ENCODE data around the gene PHF20.

Gene PHF20

GRCh38 chr20:35732644-35732982 is 39.2 kb upstream of the PHF20 start:
- Histone ChIP-seq H3K27ac (ENCODE audit: low read depth, low read length) (no peak overlapping the region), H3K27me3 (ENCODE audit: control insufficient read depth, insufficient read depth, low read length) (no peaks in the 10 kb centered on the region), H3K36me3 (ENCODE audit: control insufficient read depth, insufficient read depth, low read length) (peaks cover 50% of the 10 kb centered on the region), H3K9ac (ENCODE audit: low read length) (no peak overlapping the region), H3K4me3 (ENCODE audit: low read length) (no peak overlapping the region), H3K4me1 (ENCODE audit: control insufficient read depth, insufficient read depth, low read length) (peaks cover 8% of the 10 kb centered on the region)

DNA sequence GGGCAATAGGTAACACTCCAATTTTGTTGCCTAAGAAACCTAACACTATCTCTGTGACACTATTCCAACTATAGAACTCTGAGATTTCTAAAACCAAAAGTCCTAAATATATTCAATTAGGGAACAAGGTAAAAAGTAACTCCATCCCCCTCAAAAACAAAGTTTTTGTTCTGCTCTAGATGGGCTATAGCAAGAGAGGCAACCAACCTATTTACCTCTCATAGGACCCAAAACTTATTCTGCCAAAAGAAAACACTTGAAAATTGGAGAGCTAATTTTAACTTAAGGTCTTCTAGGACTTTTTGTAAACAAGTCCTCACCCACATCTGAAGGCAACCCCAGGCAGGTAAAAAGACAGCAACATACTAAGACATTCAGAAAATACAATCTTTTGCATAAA is 37.4 kb upstream of the PHF20 start:
- Histone ChIP-seq H3K4me1 (ENCODE audit: control insufficient read depth, insufficient read depth, low read length) (peaks cover 18% of the 10 kb centered on the region), H3K27me3 (ENCODE audit: control insufficient read depth, insufficient read depth, low read length) (no peaks in the 10 kb centered on the region), H3K27ac (ENCODE audit: low read depth, low read length) (no peak overlapping the region), H3K36me3 (ENCODE audit: control insufficient read depth, insufficient read depth, low read length) (peaks cover 53% of the 10 kb centered on the region), H3K9ac (ENCODE audit: low read length) (no peak overlapping the region), H3K4me3 (ENCODE audit: low read length) (no peak overlapping the region)

GRCh38 chr20:35734777-35735649 is 36.8 kb upstream of the PHF20 start:
- H3K27me3 ChIP-seq (ENCODE audit: control insufficient read depth, insufficient read depth, low read length), result no peaks in the 10 kb centered on the region
- H3K9ac ChIP-seq (ENCODE audit: low read length), result no peak overlapping the region
- H3K27ac ChIP-seq (ENCODE audit: low read depth, low read length), result no peak overlapping the region
- peaks cover 48% of the 10 kb centered on the region for H3K36me3 ChIP-seq (ENCODE audit: control insufficient read depth, insufficient read depth, low read length)
- H3K4me3 ChIP-seq (ENCODE audit: low read length), result no peak overlapping the region
- peaks cover 17% of the 10 kb centered on the region for H3K4me1 ChIP-seq (ENCODE audit: control insufficient read depth, insufficient read depth, low read length)

DNA sequence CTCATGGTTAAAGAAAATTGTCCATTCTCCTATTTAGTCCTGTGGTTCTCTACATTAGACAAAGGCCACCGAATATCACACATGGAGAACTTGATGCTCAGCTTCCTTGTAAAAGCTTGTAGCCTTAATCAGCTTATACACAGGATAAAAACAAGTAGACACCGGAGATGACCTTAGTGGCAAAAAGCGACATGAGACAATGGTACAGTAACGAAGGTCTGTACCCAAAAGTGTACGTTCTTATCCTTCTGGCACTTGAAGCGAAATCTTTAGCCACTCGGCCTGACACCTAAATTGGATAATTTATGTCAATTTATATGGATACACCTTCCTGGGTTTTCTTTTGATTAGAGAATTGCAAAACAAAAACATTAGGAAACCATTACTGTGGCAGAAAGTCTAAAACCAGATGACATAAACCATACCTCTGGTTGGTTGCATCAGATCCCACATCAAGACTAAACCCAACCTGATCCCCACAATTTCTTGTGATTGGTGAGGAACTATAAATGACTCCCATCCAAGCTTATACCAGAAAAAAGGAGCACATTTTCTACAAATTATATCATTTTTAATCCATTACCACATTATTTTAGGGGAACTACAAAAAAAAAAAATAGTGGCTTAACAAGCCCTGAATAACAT is 35.9 kb upstream of the PHF20 start:
- Histone ChIP-seq H3K27me3 (ENCODE audit: control insufficient read depth, insufficient read depth, low read length) (no peaks in the 10 kb centered on the region), H3K9ac (ENCODE audit: low read length) (no peak overlapping the region), H3K36me3 (ENCODE audit: control insufficient read depth, insufficient read depth, low read length) (peaks cover 46% of the 10 kb centered on the region)

GRCh38 chr20:35737865-35738333 is 33.9 kb upstream of the PHF20 start:
- H3K27ac ChIP-seq (ENCODE audit: low read depth, low read length), result no peak overlapping the region
- H3K27me3 ChIP-seq (ENCODE audit: control insufficient read depth, insufficient read depth, low read length), result no peaks in the 10 kb centered on the region
- H3K4me1 ChIP-seq (ENCODE audit: control insufficient read depth, insufficient read depth, low read length), result peaks cover 21% of the 10 kb centered on the region
- H3K36me3 ChIP-seq (ENCODE audit: control insufficient read depth, insufficient read depth, low read length), result peaks cover 37% of the 10 kb centered on the region
- no peak overlapping the region for H3K9ac ChIP-seq (ENCODE audit: low read length)
- H3K4me3 ChIP-seq (ENCODE audit: low read length), result no peak overlapping the region

More for the DNA sequence above, 35.9 kb upstream of the PHF20 start:
- Histone ChIP-seq H3K27ac (ENCODE audit: low read depth, low read length) (no peak overlapping the region), H3K4me3 (ENCODE audit: low read length) (no peak overlapping the region), H3K4me1 (ENCODE audit: control insufficient read depth, insufficient read depth, low read length) (peaks cover 21% of the 10 kb centered on the region)

GRCh38 chr20:35738410-35739179 is 33.2 kb upstream of the PHF20 start:
- H3K4me1 ChIP-seq (ENCODE audit: control insufficient read depth, insufficient read depth, low read length), result peaks cover 25% of the 10 kb centered on the region
- H3K36me3 ChIP-seq (ENCODE audit: control insufficient read depth, insufficient read depth, low read length), result peaks cover 31% of the 10 kb centered on the region

GRCh38 chr20:35739294-35740163 is 32.3 kb upstream of the PHF20 start:
- Histone ChIP-seq H3K27me3 (ENCODE audit: control insufficient read depth, insufficient read depth, low read length) (no peaks in the 10 kb centered on the region), H3K9ac (ENCODE audit: low read length) (no peak overlapping the region), H3K27ac (ENCODE audit: low read depth, low read length) (no peak overlapping the region), H3K4me1 (ENCODE audit: control insufficient read depth, insufficient read depth, low read length) (peaks cover 25% of the 10 kb centered on the region), H3K36me3 (ENCODE audit: control insufficient read depth, insufficient read depth, low read length) (peaks cover 24% of the 10 kb centered on the region), H3K4me3 (ENCODE audit: low read length) (peak overlapping the region; percentile 49)

More at GRCh38 chr20:35738410-35739179, 33.2 kb upstream of the PHF20 start:
- H3K27ac ChIP-seq (ENCODE audit: low read depth, low read length), result no peak overlapping the region
- H3K9ac ChIP-seq (ENCODE audit: low read length), result no peak overlapping the region
- no peak overlapping the region for H3K4me3 ChIP-seq (ENCODE audit: low read length)
- H3K27me3 ChIP-seq (ENCODE audit: control insufficient read depth, insufficient read depth, low read length), result no peaks in the 10 kb centered on the region

DNA sequence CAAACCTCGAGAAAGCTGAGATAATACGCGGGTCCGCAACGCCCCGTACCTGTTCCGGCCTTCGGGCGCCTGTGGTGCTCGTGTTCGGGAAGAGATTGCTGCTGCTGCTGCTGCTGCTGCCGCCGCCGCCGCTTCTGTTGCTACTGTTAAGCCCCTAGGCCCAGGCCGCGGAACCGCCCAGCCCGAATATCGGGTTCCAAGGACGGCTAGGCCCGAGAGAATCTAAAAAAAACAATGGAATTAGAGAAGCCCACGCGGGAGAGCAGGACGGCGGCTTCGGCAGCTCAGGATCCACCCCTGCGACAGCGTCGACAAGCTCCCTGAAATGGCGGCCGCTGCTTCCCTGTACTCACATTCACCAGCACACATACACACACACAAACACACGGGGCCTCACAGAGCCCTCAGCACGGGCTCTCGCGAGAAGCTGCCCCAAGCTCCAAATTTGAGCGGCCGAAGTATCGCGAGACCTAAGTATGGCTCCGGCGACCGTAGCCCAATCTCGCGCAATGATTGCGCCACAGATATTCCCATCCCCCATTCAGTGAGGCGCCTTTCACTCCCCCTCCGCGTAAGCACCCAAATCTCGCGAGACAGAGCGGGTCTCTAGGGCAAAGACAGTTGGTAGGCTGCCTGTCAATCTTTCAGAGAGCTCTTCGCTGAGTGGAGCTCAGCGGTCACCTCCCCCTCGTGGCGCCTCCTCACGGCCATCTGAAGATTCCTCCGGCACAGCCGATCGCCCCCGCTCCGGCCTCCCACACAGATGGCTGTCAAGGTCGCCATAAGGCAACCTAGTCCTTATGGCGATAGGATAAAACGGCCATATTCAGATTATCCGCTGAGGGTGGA is 29.7 kb upstream of the PHF20 start, which contains the start of gene RBM39:
TSS of gene RBM39 (minus strand) at position 369 of the 849 bp plus-strand sequence. CDS start 1,386 bp downstream, outside the sequence.
- Histone ChIP-seq H3K4me1 (ENCODE audit: control insufficient read depth, insufficient read depth, low read length) (peaks cover 22% of the 10 kb centered on the region), H3K27ac (ENCODE audit: low read depth, low read length) (peak within 1 kb of the TSS; percentile 100), H3K9ac (ENCODE audit: low read length) (peak within 1 kb of the TSS; percentile 99), H3K27me3 (ENCODE audit: control insufficient read depth, insufficient read depth, low read length) (no peaks in the 10 kb centered on the region), H3K36me3 (ENCODE audit: control insufficient read depth, insufficient read depth, low read length) (peaks cover 14% of the 10 kb centered on the region), H3K4me3 (ENCODE audit: low read length) (peak within 1 kb of the TSS; percentile 95)

GRCh38 chr20:35742741-35743523 is 28.9 kb upstream of the PHF20 start:
- H3K4me1 ChIP-seq (ENCODE audit: control insufficient read depth, insufficient read depth, low read length), result peaks cover 22% of the 10 kb centered on the region
- no peaks in the 10 kb centered on the region for H3K27me3 ChIP-seq (ENCODE audit: control insufficient read depth, insufficient read depth, low read length)
- peak overlapping the region; percentile 94 for H3K9ac ChIP-seq (ENCODE audit: low read length)
- peak overlapping the region; percentile 96 for H3K27ac ChIP-seq (ENCODE audit: low read depth, low read length)
- peak overlapping the region; percentile 87 for H3K4me3 ChIP-seq (ENCODE audit: low read length)
- H3K36me3 ChIP-seq (ENCODE audit: control insufficient read depth, insufficient read depth, low read length), result peaks cover 13% of the 10 kb centered on the region

DNA sequence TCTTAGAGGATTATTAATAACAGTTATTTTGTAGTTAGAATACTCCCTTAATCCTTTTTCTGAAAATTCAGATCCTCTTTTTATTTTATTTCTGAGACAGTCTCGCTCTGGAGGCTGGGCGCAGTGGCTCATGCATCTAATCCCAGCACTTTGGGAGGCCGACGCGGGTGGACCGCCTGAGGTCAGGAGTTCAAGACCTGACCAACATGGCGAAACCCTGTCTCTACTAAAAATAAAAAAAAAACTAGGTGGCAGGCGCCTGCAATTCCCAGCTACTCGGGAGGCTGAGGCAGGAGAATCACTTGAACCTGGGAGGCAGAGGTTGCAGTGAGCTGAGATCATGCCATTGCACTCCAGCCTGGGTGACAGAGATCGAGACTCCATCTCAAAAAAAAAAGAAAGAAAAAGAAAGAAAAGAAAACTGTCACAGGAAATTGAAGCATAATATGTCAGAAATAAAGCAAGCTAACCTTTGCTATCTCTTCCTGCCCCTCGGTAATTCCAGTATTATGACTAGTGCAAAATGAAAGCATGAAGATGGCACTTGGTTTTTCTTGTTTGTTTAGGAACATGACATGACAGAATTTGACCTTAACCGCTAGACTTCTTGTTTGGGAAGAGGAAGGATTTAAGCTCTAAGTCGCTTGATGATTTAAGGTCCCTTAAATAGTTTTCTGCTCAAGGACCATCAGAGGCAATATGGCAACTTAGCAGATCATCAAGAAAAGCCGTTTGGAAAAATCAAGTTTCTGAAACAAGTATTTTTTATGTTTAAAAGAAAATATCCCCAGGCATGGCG is 27.9 kb upstream of the PHF20 start:
- no peaks in the 10 kb centered on the region for H3K27me3 ChIP-seq (ENCODE audit: control insufficient read depth, insufficient read depth, low read length)
- H3K4me3 ChIP-seq (ENCODE audit: low read length), result no peak overlapping the region
- peaks cover 15% of the 10 kb centered on the region for H3K4me1 ChIP-seq (ENCODE audit: control insufficient read depth, insufficient read depth, low read length)
- H3K9ac ChIP-seq (ENCODE audit: low read length), result no peak overlapping the region
- peaks cover 3% of the 10 kb centered on the region for H3K36me3 ChIP-seq (ENCODE audit: control insufficient read depth, insufficient read depth, low read length)
- peak overlapping the region; percentile 96 for H3K27ac ChIP-seq (ENCODE audit: low read depth, low read length)

Data from rectal smooth muscle tissue (tissue), 1 donor.